Fibroblast of the aortic adventitia (primary cell): ENCODE data around the gene COL9A3. TPM values are rescaled to one million over a fixed set of nuclear protein-coding genes. Genes with fewer than 3 reads are reported as not detected.

ENCODE experiments used
- DNase-seq: peaks from one replicate; pipeline ENCODE4 v3.0.0-alpha.2; 2010; ENCODE audit warnings: low read depth
- H3K4me3 ChIP-seq: 2 replicates; pipeline ENCODE4 v1.5.1; 2011; ENCODE audit warnings: low read depth, mild to moderate bottlenecking, control low read depth, low read length, moderate library complexity
- CTCF ChIP-seq: IDR thresholded peaks from 2 replicates; pipeline ENCODE4 v1.5.1; 2011; ENCODE audit warnings: mild to moderate bottlenecking, low read length, control low read depth, inconsistent platforms; ENCODE audit not compliant: insufficient read depth
- total RNA-seq: library from RNA; depleted of rRNA; stranded (reverse); fragments of >200 nt; gene quantifications from 2 replicates; pipeline ENCODE4 v1.2.3, GENCODE V29; 2012; ENCODE audit warnings: low replicate concordance

Gene COL9A3
- total RNA-seq, 1 donor, result 0.36 TPM

- H3K4me3 ChIP-seq, result no peak overlapping the region
- no peak for TF ChIP-seq CTCF
- DNase-seq, result no peak
Measured at GRCh38 chr20:62820962-62821725, 4.3 kb downstream of the COL9A3 start.

- H3K4me3 ChIP-seq, result no peak overlapping the region
- TF ChIP-seq CTCF, result no peak
- no peak for DNase-seq
Measured at GRCh38 chr20:62821726-62822210, 4.9 kb downstream of the COL9A3 start.

GRCh38 chr20:62822239-62822787 lies 5.5 kb downstream of the COL9A3 start:
- no peak for DNase-seq
- TF ChIP-seq CTCF, result no peak

GRCh38 chr20:62822788-62823651 lies 6.2 kb downstream of the COL9A3 start:
- DNase-seq, result no peak
- no peak overlapping the region for H3K4me3 ChIP-seq
- peak; percentile 7 for TF ChIP-seq CTCF

More at GRCh38 chr20:62822239-62822787, 5.5 kb downstream of the COL9A3 start:
- H3K4me3 ChIP-seq, result no peak overlapping the region

- no peak for DNase-seq
- no peak overlapping the region for H3K4me3 ChIP-seq
- no peak for TF ChIP-seq CTCF
Measured at GRCh38 chr20:62823688-62824475, 7.0 kb downstream of the COL9A3 start.
